Measurements from ENCODE around the gene COL13A1.

GRCh38 chr10:69866246-69866687, 64.6 kb downstream of the COL13A1 start:
- TF ChIP-seq POLR2AphosphoS5 (IDR thresholded peaks at IDR 0.05; ENCODE audit: low read depth) (no peak), CTCF (conservative IDR thresholded peaks at IDR 0.05; ENCODE audit: low read depth in 2 of 2) (no peak), EZH2 (IDR thresholded peaks at IDR 0.05; ENCODE audit: low read depth, unreplicated experiment) (no peak), CREB1 (CRISPR knock-in tag; IDR thresholded peaks at IDR 0.05; ENCODE audit: low read depth) (no peak), NANOG (IDR thresholded peaks at IDR 0.05; ENCODE audit: borderline replicate concordance) (no peak), REST (IDR thresholded peaks at IDR 0.05; ENCODE audit: unreplicated experiment) (no peak), EZH2phosphoT487 (IDR thresholded peaks at IDR 0.05; ENCODE audit: unreplicated experiment) (no peak)
